GM12873 (cell line): ENCODE results near the gene TRIM17.

Experiments used
- TF ChIP-seq, protein P1 (sequence below): IDR thresholded peaks from 2 replicates; pipeline ENCODE4 v1.5.1; 2012; ENCODE audit warnings: low read depth, mild to moderate bottlenecking, moderate library complexity, low read length, control low read depth; ENCODE audit not compliant: insufficient read depth; ENCODE audit errors: missing control alignments

Gene TRIM17

GRCh38 chr1:228402641-228403025 is 14.0 kb downstream of the TRIM17 start:
- TF ChIP-seq, protein P1, sequence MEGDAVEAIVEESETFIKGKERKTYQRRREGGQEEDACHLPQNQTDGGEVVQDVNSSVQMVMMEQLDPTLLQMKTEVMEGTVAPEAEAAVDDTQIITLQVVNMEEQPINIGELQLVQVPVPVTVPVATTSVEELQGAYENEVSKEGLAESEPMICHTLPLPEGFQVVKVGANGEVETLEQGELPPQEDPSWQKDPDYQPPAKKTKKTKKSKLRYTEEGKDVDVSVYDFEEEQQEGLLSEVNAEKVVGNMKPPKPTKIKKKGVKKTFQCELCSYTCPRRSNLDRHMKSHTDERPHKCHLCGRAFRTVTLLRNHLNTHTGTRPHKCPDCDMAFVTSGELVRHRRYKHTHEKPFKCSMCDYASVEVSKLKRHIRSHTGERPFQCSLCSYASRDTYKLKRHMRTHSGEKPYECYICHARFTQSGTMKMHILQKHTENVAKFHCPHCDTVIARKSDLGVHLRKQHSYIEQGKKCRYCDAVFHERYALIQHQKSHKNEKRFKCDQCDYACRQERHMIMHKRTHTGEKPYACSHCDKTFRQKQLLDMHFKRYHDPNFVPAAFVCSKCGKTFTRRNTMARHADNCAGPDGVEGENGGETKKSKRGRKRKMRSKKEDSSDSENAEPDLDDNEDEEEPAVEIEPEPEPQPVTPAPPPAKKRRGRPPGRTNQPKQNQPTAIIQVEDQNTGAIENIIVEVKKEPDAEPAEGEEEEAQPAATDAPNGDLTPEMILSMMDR, result no peak

- TF ChIP-seq, protein P1, result no peak
Observed at GRCh38 chr1:228401782-228402640, 14.7 kb downstream of the TRIM17 start.

- TF ChIP-seq, protein P1, result no peak
Observed at GRCh38 chr1:228400692-228401454, 15.8 kb downstream of the TRIM17 start.

DNA sequence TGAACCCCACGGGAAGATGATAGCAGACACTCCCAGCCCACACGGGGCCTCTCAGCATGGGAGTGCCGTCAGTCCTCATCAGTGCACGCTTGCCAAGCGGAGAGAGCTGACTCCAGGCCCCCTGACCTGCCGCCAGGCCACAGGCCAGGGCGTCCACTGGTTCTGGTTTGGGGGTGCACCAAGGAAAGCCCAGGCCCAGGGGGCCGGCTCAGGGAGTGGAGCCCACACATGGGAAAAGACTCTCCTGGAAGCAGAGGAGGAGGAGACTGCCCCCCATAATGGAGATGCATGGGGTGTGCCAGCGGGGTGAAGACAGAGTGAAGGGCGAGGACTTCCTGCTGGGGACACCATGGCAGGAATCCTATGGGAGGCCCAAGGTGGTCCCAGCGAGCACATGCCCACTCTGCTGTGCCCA is 16.4 kb downstream of the TRIM17 start:
- TF ChIP-seq, protein P1, result no peak

- TF ChIP-seq, protein P1, result no peak
Observed at GRCh38 chr1:228399531-228400236, 17.0 kb downstream of the TRIM17 start.

DNA sequence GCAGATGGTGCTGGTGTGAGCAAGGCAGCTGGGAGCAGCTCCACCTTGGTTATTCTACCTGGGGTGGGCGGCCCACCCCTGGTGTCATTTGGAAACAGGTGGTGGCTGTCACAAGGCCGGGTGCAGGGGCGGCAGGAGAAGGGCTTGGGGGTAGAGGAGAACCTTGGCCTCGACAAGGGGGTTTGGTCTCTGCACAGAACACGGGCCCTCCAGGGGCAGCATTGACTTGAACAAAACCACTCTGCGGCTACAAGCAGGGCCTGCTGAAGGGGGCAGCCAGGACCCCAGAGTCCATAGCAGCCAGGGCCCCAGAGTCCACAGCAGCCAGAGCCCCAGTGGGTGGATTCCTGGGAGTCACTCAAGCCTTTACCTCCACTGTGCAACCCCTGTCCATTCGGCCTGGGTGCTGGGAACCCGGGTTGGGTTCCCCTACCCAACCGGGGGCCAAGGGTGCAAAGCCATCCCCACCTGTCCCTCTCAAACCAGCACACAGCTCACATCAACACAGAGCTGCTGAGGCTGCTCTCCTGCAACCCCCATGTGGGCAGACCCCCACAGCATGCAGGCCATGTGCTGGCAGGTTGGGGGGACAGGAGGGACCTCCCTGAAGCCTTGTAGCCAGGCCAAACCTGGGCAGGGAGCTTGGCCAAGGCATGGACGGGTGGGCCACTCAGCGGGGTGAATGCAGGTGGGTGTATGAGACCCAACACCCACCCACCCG is 17.8 kb downstream of the TRIM17 start:
- TF ChIP-seq, protein P1, result no peak
